ENCODE results near the gene ZFYVE21. TPM values are rescaled to one million over a fixed set of nuclear protein-coding genes. Genes with fewer than 3 reads are reported as not detected.
A peak's percentile ranks its signal among the peaks of the same experiment; 100 is the strongest.

The ZFYVE21 gene
- total RNA-seq, 6 experiments from 2014 or later = 40.9 to 47.7 (median 42.1) TPM

- H3K36me3 Mint-ChIP-seq (ENCODE audit: low read depth) = peaks cover 5% of the 10 kb centered on the region; the same call in 1 of the 2 replicates
- H3K9me3 Mint-ChIP-seq = no peaks in the 10 kb centered on the region
- no peak overlapping the region for H3K4me3 Mint-ChIP-seq
- no peak for DNase-seq
- TF ChIP-seq CTCF (IDR thresholded peaks at IDR 0.05) = no peak
- H3K27ac Mint-ChIP-seq = no peak overlapping the region
- peaks cover 20% of the 10 kb centered on the region for H3K4me1 Mint-ChIP-seq (ENCODE audit: low read depth)
- peaks cover 8% of the 10 kb centered on the region for H3K27me3 Mint-ChIP-seq (ENCODE audit: insufficient read depth)
These were observed 23.8 kb downstream of the ZFYVE21 start for GRCh38 chr14:103739466-103739792.

GRCh38 chr14:103739793-103740501 lies 24.3 kb downstream of the ZFYVE21 start:
- DNase-seq = no peak
- Mint-ChIP-seq H3K27ac (no peak overlapping the region), H3K9me3 (no peaks in the 10 kb centered on the region), H3K4me1 (ENCODE audit: low read depth) (peaks cover 20% of the 10 kb centered on the region), H3K4me3 (no peak overlapping the region), H3K27me3 (ENCODE audit: insufficient read depth) (peaks cover 6% of the 10 kb centered on the region), H3K36me3 (ENCODE audit: low read depth) (peaks cover 5% of the 10 kb centered on the region; the same call in 1 of the 2 replicates)
- no peak for TF ChIP-seq CTCF (IDR thresholded peaks at IDR 0.05)

GRCh38 chr14:103740991-103741689 lies 25.5 kb downstream of the ZFYVE21 start:
- no peak overlapping the region for H3K4me3 Mint-ChIP-seq
- H3K36me3 Mint-ChIP-seq (ENCODE audit: low read depth) = peaks cover 5% of the 10 kb centered on the region; the same call in 1 of the 2 replicates

GRCh38 chr14:103741876-103742275 lies 26.3 kb downstream of the ZFYVE21 start:
- TF ChIP-seq CTCF (IDR thresholded peaks at IDR 0.05) = no peak
- peaks cover 4% of the 10 kb centered on the region for H3K27me3 Mint-ChIP-seq (ENCODE audit: insufficient read depth)
- peak overlapping the region; percentile 60; the same call in 1 of the 2 replicates for H3K27ac Mint-ChIP-seq
- no peaks in the 10 kb centered on the region for H3K9me3 Mint-ChIP-seq
- no peak for DNase-seq
- peaks cover 27% of the 10 kb centered on the region for H3K4me1 Mint-ChIP-seq (ENCODE audit: low read depth)
- no peak overlapping the region for H3K4me3 Mint-ChIP-seq
- H3K36me3 Mint-ChIP-seq (ENCODE audit: low read depth) = peaks cover 5% of the 10 kb centered on the region; the same call in 1 of the 2 replicates

More at GRCh38 chr14:103740991-103741689, 25.5 kb downstream of the ZFYVE21 start:
- H3K4me1 Mint-ChIP-seq (ENCODE audit: low read depth) = peaks cover 20% of the 10 kb centered on the region
- peaks cover 4% of the 10 kb centered on the region for H3K27me3 Mint-ChIP-seq (ENCODE audit: insufficient read depth)
- DNase-seq = no peak
- no peaks in the 10 kb centered on the region for H3K9me3 Mint-ChIP-seq
- peak overlapping the region; percentile 60 for H3K27ac Mint-ChIP-seq
- no peak for TF ChIP-seq CTCF (IDR thresholded peaks at IDR 0.05)

- H3K27ac Mint-ChIP-seq = no peak overlapping the region
- peaks cover 5% of the 10 kb centered on the region; the same call in 1 of the 2 replicates for H3K36me3 Mint-ChIP-seq (ENCODE audit: low read depth)
- no peak overlapping the region for H3K4me3 Mint-ChIP-seq
- H3K9me3 Mint-ChIP-seq = no peaks in the 10 kb centered on the region
- DNase-seq = no peak
- H3K4me1 Mint-ChIP-seq (ENCODE audit: low read depth) = peaks cover 29% of the 10 kb centered on the region
- H3K27me3 Mint-ChIP-seq (ENCODE audit: insufficient read depth) = peaks cover 4% of the 10 kb centered on the region
- TF ChIP-seq CTCF (IDR thresholded peaks at IDR 0.05) = no peak
These were observed 27.1 kb downstream of the ZFYVE21 start for GRCh38 chr14:103742499-103743255.

Measured in HFFc6 (cell line).